Embryonic facial prominence (tissue), 1 donor: ENCODE data around the gene SENP5.
"Not testable (repeated sequence)": the region's sequence is repeated elsewhere in the genome, so short reads cannot be mapped to it uniquely, and the experiment has no call there.

Source experiments
- DNase-seq: peaks from one replicate; pipeline ENCODE4 v3.0.0-alpha.2; 2016; ENCODE audit errors: extremely low spot score

SENP5 gene

GRCh38 chr3:196867507-196868296 lies at the start of gene SENP5:
SENP5 (plus strand) TSS chr3:196867920; CDS start chr3:196885182, 17,262 bp downstream.
- DNase-seq: peak; percentile 85

GRCh38 chr3:196821806-196822355 lies 45.8 kb upstream of the SENP5 start:
- no peak for DNase-seq

GRCh38 chr3:196829651-196830050 lies 38.1 kb upstream of the SENP5 start:
- DNase-seq: not testable (repeated sequence)

- DNase-seq: no peak
Measured at GRCh38 chr3:196835086-196835485, 32.6 kb upstream of the SENP5 start.

GRCh38 chr3:196836626-196837025 lies 31.1 kb upstream of the SENP5 start:
- DNase-seq: not testable (repeated sequence)

GRCh38 chr3:196837819-196838420 lies 29.8 kb upstream of the SENP5 start:
- no peak for DNase-seq

GRCh38 chr3:196839351-196839750 lies 28.4 kb upstream of the SENP5 start:
- not testable (repeated sequence) for DNase-seq

GRCh38 chr3:196842567-196843434 lies 24.9 kb upstream of the SENP5 start:
- DNase-seq: no peak

- DNase-seq: no peak
Measured at GRCh38 chr3:196843435-196844110, 24.1 kb upstream of the SENP5 start.

- DNase-seq: not testable (repeated sequence)
Measured at GRCh38 chr3:196844235-196845219, 23.2 kb upstream of the SENP5 start.

- not testable (repeated sequence) for DNase-seq
Measured at GRCh38 chr3:196848375-196848774, 19.3 kb upstream of the SENP5 start.

GRCh38 chr3:196849180-196849741 lies 18.5 kb upstream of the SENP5 start:
- no peak for DNase-seq

- not testable (repeated sequence) for DNase-seq
Measured at GRCh38 chr3:196863000-196863399, 4.7 kb upstream of the SENP5 start.

GRCh38 chr3:196867155-196867506 lies 589 bp upstream of the SENP5 start:
- DNase-seq: no peak

- no peak for DNase-seq
Measured at GRCh38 chr3:196868297-196868661, 559 bp downstream of the SENP5 start.

GRCh38 chr3:196872316-196872715 lies 4.6 kb downstream of the SENP5 start:
- no peak for DNase-seq

GRCh38 chr3:196874511-196875094 lies 6.9 kb downstream of the SENP5 start:
- DNase-seq: not testable (repeated sequence)

GRCh38 chr3:196875258-196875657 lies 7.5 kb downstream of the SENP5 start:
- DNase-seq: no peak

GRCh38 chr3:196883361-196883760 lies 15.6 kb downstream of the SENP5 start:
- no peak for DNase-seq

GRCh38 chr3:196886144-196886543 lies 18.4 kb downstream of the SENP5 start:
- DNase-seq: no peak
